Subcutaneous adipose tissue (tissue), 4 donors: ENCODE results near the gene RIPK1. TPM values are rescaled to one million over a fixed set of nuclear protein-coding genes. Genes with fewer than 3 reads are reported as not detected.

ENCODE experiments used
- CTCF ChIP-seq: fragments of 450-650 bp; IDR thresholded peaks from one replicate; pipeline ENCODE4 v1.5.1; 2016; ENCODE audit warnings: low read depth, mild to moderate bottlenecking, control low read depth, antibody characterized with exemption, moderate library complexity
- total RNA-seq, 4 donors: library from RNA; depleted of rRNA; stranded (reverse); fragments of >200 nt; gene quantifications; one replicate each; pipeline ENCODE4 v1.1.0, GENCODE V29; 2016

The RIPK1 gene
- total RNA-seq, 4 donors from 2014 or later, result 25.2 to 33.9 (median 29.1) TPM

GRCh38 chr6:3117912-3118352 lies 49.6 kb downstream of the RIPK1 start:
- no peak for TF ChIP-seq CTCF

- TF ChIP-seq CTCF, result no peak
Observed at GRCh38 chr6:3118353-3119039, 50.2 kb downstream of the RIPK1 start, which contains the start of gene BPHL. Gene BPHL (plus strand): TSS chr6:3118711. CDS start chr6:3118741, 30 bp downstream.

GRCh38 chr6:3119040-3119723 lies 50.9 kb downstream of the RIPK1 start:
- no peak for TF ChIP-seq CTCF

- no peak for TF ChIP-seq CTCF
Observed at GRCh38 chr6:3120765-3121089, 52.4 kb downstream of the RIPK1 start.

- no peak for TF ChIP-seq CTCF
Observed at GRCh38 chr6:3122823-3123182, 54.5 kb downstream of the RIPK1 start.

- TF ChIP-seq CTCF, result no peak
Observed at GRCh38 chr6:3124667-3125066, 56.4 kb downstream of the RIPK1 start.

GRCh38 chr6:3125815-3126214 lies 57.5 kb downstream of the RIPK1 start:
- no peak for TF ChIP-seq CTCF
